Naive thymus-derived CD8-positive, alpha-beta T cell (primary cell): ENCODE results near the gene PSD2. TPM values are rescaled to one million over a fixed set of nuclear protein-coding genes. Genes with fewer than 3 reads are reported as not detected.
A peak's percentile ranks its signal among the peaks of the same experiment; 100 is the strongest.

Experiments
- ATAC-seq, 2 donors: fragments of 150-1000 bp; cut with Tn5 transposase in 1 of 2; sonication (Bioruptor Pico), chemical (Tn5 transposase) in 1 of 2; 1 replicate in 1 of 2; 2 replicates in 1 of 2; pipeline ENCODE4 v1.10.0; 2021; ENCODE audit warnings: mild to moderate bottlenecking in 2 of 2, moderate library complexity in 2 of 2
- POLR2A ChIA-PET: fragments of 350-600 bp; sonication (Branson Sonifier 250); formaldehyde crosslinking; loops from one replicate; lab custom pipeline; 2021; ENCODE audit warnings: antibody characterized with exemption; lab: Charles Lee
- DNase-seq, 10 donors: peaks; one replicate each; pipeline versions ENCODE4 v3.0.0 to v3.0.0-alpha.2; 2020 to 2022
- H3K27ac Mint-ChIP-seq, 10 donors: one replicate each; pipeline ENCODE4 v1.8.0; 2020 to 2022; ENCODE audit warnings: mild to moderate bottlenecking in 10 of 10, mixed read lengths in 10 of 10, moderate library complexity in 4 of 10, inconsistent platforms in 1 of 10
- H3K27me3 Mint-ChIP-seq, 5 donors: one replicate each; pipeline ENCODE4 v1.8.0; 2021 to 2022; ENCODE audit warnings: mixed read lengths in 5 of 5
- H3K36me3 Mint-ChIP-seq, 3 donors: one replicate each; pipeline ENCODE4 v1.8.0; 2020 to 2022; ENCODE audit warnings: mixed read lengths in 3 of 3, mild to moderate bottlenecking in 2 of 3, inconsistent platforms in 1 of 3
- H3K4me1 Mint-ChIP-seq, 4 donors: one replicate each; pipeline ENCODE4 v1.8.0; 2021 to 2022; ENCODE audit warnings: mixed read lengths in 4 of 4
- H3K4me3 Mint-ChIP-seq, 10 donors: one replicate each; pipeline ENCODE4 v1.8.0; 2020 to 2022; ENCODE audit warnings: mild to moderate bottlenecking in 10 of 10, mixed read lengths in 10 of 10, moderate library complexity in 6 of 10, inconsistent platforms in 1 of 10
- H3K9me3 Mint-ChIP-seq, 9 donors: one replicate each; pipeline ENCODE4 v1.8.0; 2020 to 2022; ENCODE audit warnings: mixed read lengths in 9 of 9, mild to moderate bottlenecking in 3 of 9, inconsistent platforms in 1 of 9, moderate library complexity in 1 of 9
- polyA plus RNA-seq, 3 donors: library from polyadenylated mRNA; unstranded; fragments of 300-500 nt; fragmentation: Illumina TruSeq; gene quantifications; one replicate each; pipeline ENCODE4 v1.2.3, GENCODE V29; 2021
- total RNA-seq, 8 experiments: library from RNA in 2 of 8; stranded (reverse) in 2 of 8; gene quantifications; one replicate each; pipeline ENCODE4 v1.2.3 and lab custom pipeline; 2021 to 2026

Gene PSD2
- total and polyA plus RNA-seq, 5 experiments from 2014 or later, result 0.08 to 0.19 (median 0.08) TPM; not detected in 2

DNA sequence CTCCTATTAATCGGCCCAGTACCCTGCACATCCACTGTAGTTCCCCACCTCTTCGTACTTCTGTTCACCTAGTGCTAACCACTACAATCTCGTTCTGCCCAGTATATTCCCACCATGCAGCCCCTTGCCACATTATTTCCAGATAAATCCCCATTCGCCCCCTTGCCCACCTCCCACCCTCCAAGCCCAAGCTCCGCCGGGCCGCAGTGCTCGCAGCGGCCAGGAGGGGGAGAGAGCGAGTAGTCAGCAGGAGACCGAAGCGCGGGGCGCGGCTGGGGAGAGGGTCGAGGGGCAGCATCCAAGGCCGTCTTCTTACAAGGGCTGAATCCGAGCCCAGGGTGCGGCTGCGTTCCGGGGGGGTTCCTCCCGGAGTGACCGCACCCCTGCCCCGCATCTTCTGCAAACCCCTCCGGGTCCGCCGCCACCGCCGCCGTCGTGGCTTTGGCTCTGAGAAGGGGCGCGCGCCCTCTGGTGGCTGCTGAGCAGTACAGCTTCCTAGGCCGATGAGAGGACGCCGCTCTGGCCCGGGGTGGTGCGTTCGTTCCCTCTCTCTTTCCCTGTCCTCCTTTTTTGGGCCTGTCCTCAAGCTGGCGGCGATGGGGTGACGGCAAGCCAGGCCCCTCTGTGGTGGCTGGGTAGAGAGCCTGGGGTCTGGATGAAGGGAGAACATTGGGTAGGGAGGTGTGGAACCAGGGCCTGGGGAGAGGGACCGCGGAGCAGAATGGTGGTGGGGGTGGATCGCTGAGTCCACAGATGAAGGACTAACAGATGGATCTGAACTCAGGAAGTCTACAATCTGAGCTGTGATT lies 30.0 kb upstream of the PSD2 start:
- Mint-ChIP-seq H3K4me1 (peaks cover 12 to 25% (median 17%) of the 10 kb centered on the region in 4 donors), H3K27me3 (peaks cover 11 to 40% (median 25%) of the 10 kb centered on the region in 5 donors), H3K36me3 (no peaks in the 10 kb centered on the region), H3K27ac (peak overlapping the region in 4 of 10 donors; percentile 47 to 91 (median 68)), H3K9me3 (no peaks in the 10 kb centered on the region), H3K4me3 (peak overlapping the region; percentile 55 to 86 (median 66))
- POLR2A ChIA-PET, result interaction anchor here (1.3 to 1.8 kb wide), 2 partner anchors 9 to 130 kb away, joined by 5 to 8 read pairs; no protein-coding TSS in a partner anchor
- peak; percentile 63 to 94 (median 85) for DNase-seq
- peak; percentile 89 for ATAC-seq

DNA sequence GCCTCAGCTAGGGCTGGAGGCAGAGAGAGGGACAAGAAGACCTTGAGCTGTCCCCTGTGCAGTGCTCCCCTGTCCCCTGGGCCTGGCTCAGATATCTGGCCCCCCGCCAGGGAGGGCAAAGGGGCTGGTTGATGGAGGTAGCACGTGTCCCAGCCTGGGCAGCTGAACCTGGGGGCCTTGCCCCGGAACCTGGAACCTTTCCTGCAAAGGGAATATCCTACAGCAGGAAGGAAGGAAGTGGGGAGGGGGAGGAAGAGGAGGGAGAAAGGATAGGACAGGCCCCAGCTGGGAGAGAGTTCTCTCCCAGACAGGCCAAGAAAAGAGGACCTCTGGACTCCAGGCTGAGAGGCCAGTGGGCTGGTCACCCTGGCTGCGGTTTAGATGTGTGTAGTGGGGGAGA lies 27.6 kb upstream of the PSD2 start:
- ATAC-seq, result no peak
- H3K36me3 Mint-ChIP-seq, result no peaks in the 10 kb centered on the region
- POLR2A ChIA-PET, result interaction anchor here (0.6 to 1.2 kb wide), 3 partner anchors 153 to 437 kb away, joined by 3 read pairs; no protein-coding TSS in a partner anchor
- H3K4me3 Mint-ChIP-seq, result no peak overlapping the region
- H3K27ac Mint-ChIP-seq, result no peak overlapping the region
- peaks cover 11 to 25% (median 20%) of the 10 kb centered on the region in 5 donors for H3K27me3 Mint-ChIP-seq
- H3K9me3 Mint-ChIP-seq, result no peaks in the 10 kb centered on the region
- peaks cover 10 to 23% (median 17%) of the 10 kb centered on the region in 4 donors for H3K4me1 Mint-ChIP-seq
- DNase-seq, result no peak

DNA sequence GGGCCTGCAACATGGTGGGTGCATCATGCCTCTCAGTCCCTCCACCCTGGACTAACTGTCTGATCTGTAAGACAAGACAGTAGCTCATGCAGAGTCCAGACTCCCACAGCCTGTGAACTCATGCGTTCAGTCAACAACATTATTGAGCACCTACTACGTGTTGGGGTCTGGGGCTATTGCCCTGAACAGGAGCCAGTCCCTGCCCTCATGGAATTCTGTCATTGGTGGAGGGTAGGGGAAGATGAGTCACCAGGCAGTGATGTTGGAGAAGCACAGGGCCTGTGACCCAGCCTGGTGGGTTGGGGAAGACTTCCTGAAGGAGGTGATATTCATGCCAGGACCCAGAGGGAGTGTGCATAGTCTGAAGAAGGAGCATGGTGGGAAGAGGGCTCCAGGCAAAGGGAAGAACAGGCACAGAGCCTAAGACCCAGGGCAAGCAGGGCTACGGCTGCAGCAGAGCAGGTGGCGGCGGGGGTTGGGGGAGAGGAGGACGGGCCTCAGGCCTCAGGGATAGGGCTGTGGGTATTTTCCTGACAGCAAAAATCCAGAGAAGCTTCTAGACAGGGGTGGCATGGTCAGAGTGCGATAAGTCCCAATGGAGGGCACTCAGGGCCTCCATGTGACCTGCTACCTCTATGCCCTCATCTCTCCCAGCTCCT lies 26.7 kb upstream of the PSD2 start:
- Mint-ChIP-seq H3K27ac (no peak overlapping the region), H3K27me3 (peaks cover 4 to 18% (median 11%) of the 10 kb centered on the region in 5 donors), H3K4me1 (peaks cover 9 to 19% (median 14%) of the 10 kb centered on the region in 4 donors), H3K4me3 (no peak overlapping the region), H3K9me3 (no peaks in the 10 kb centered on the region), H3K36me3 (no peaks in the 10 kb centered on the region)
- ATAC-seq (no peak), DNase-seq (no peak)
- POLR2A ChIA-PET, result no interaction called here

DNA sequence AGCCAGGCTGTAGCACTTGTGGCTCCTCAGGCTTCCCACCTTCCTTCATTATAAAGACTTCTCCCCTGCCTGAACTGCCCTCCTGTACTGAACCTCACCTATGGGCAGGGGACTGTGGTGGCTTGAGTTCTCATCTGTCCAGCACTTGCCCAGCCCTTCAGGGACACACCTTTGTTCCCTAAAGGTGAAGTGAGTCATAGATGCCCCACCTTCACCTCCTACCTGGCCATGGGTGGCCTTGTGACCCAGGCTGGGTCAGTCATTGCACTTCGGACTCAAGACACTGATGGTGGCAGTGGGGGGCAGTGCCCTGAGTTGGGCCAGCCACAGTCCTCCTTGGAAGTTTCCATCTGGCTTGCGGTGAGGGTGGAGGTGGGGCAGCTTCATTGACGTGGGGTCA lies 26.1 kb upstream of the PSD2 start:
- DNase-seq (no peak), ATAC-seq (no peak)
- peaks cover 8 to 19% (median 12%) of the 10 kb centered on the region in 4 donors for H3K4me1 Mint-ChIP-seq
- H3K36me3 Mint-ChIP-seq, result no peaks in the 10 kb centered on the region
- H3K9me3 Mint-ChIP-seq, result no peaks in the 10 kb centered on the region
- no peak overlapping the region for H3K4me3 Mint-ChIP-seq
- peaks cover 4 to 21% (median 11%) of the 10 kb centered on the region in 5 donors for H3K27me3 Mint-ChIP-seq
- H3K27ac Mint-ChIP-seq, result no peak overlapping the region
- POLR2A ChIA-PET, result interaction anchor here (0.5 kb wide), 1 partner anchor 225 kb away, joined by 4 read pairs; no protein-coding TSS in a partner anchor

DNA sequence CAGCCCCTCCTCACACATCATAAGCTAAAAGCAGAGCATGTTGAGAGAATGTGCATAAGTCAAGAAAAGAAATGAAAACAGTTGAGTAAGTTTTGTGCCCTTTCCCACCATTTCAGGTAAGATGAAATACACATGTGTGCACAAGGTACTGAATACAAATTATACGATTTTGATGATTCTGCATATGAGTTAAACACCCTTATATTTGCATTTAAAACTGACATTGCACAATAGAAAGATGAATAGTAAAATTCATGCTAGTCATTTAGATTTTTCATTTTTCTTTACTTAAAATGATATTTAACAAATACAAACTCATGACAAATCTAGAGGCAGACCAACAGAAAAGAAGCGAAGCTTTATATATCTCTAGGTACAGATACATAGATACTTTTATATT lies 24.9 kb upstream of the PSD2 start:
- no peak overlapping the region for H3K4me3 Mint-ChIP-seq
- H3K27me3 Mint-ChIP-seq, result peaks cover 0 to 16% (median 4%) of the 10 kb centered on the region in 5 donors
- no peaks in the 10 kb centered on the region for H3K9me3 Mint-ChIP-seq
- ATAC-seq (no peak), DNase-seq (no peak)
- peaks cover 5 to 17% (median 11%) of the 10 kb centered on the region in 4 donors for H3K4me1 Mint-ChIP-seq
- H3K36me3 Mint-ChIP-seq, result no peaks in the 10 kb centered on the region
- POLR2A ChIA-PET, result interaction anchor here (0.6 to 1.2 kb wide), 2 partner anchors 24 to 136 kb away, joined by 3 to 5 read pairs; no protein-coding TSS in a partner anchor
- no peak overlapping the region for H3K27ac Mint-ChIP-seq

DNA sequence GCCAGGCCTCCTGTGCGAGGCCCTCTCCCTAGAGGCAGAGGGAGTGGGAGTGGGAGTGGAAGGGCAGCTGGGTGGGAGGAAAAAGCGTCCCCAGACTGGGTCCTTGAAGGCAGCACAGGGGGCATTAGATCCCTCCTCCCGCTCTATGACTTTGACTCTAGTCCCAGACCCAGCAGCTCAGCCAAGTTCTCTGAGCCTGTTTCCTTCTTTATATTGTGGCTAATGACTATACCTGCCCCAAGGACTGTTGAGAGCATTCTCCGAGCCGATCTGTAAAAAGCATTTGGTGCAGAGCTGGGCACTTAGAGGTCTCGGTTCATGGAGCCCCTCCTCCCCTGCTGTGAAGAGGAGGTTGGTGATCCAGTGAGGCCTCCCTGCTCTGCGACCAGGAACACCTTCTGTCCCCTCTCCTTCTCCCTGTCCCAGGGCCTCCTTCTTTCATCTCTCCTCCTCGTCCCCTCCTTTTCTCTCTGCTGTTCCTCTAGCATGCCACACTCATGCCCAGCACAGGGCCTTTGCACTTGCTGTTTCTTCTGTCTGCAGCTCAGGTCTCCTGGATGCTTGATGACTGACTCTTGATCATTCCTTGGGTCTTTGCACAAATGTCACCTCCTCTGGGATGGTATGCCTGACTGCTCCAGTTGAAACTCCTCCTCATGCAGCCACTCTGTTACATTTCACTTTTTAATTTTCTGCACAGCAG lies 23.4 kb upstream of the PSD2 start:
- Mint-ChIP-seq H3K27me3 (peaks cover 0 to 21% (median 4%) of the 10 kb centered on the region in 5 donors), H3K27ac (peak overlapping the region in 2 of 10 donors; percentile 35 to 85), H3K36me3 (no peaks in the 10 kb centered on the region), H3K4me3 (no peak overlapping the region), H3K4me1 (peaks cover 3 to 13% (median 9%) of the 10 kb centered on the region in 4 donors), H3K9me3 (no peaks in the 10 kb centered on the region)
- POLR2A ChIA-PET, result no interaction called here
- no peak for DNase-seq
- no peak for ATAC-seq

DNA sequence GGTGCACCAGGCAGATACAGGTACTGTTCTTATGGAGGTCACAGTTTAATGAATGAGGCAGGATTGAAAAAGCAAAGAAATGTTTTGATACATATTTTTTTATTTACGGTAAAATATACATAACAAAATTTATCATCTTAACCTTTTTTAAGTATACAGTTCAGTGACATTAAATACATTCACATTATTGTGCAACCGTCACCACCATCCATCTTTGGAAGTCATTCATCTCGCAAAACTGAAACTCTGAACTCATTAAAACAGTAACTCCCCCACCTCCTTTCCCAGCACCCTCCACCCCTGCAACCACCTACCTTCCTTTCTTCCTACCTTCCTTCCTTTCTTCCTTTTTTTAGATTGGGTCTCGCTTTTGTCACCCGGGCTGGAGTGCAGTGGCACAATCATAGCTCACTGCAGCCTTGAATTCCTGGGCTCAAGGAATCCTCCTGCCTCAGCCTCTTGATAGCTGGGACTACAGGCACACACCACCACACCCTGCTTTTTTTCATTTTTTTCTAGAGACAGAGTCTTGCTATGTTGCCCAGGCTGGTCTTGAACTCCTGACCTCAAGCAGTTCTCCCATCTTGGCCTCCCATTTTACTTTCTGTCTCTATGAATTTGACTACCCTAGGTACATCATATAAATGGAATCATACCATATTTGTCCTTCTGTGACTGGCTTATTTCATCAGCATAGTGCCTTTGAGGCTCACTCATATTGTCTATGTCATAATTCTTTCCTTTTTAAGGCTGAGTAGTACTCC lies 22.5 kb upstream of the PSD2 start:
- POLR2A ChIA-PET, result no interaction called here
- no peaks in the 10 kb centered on the region for H3K9me3 Mint-ChIP-seq
- peak overlapping the region in 1 of 10 donors; percentile 57 for H3K27ac Mint-ChIP-seq
- H3K4me1 Mint-ChIP-seq, result peaks cover 3 to 13% (median 9%) of the 10 kb centered on the region in 4 donors
- H3K27me3 Mint-ChIP-seq, result peaks cover 0 to 21% (median 4%) of the 10 kb centered on the region in 5 donors
- H3K36me3 Mint-ChIP-seq, result no peaks in the 10 kb centered on the region
- ATAC-seq (no peak), DNase-seq (no peak)
- H3K4me3 Mint-ChIP-seq, result no peak overlapping the region

DNA sequence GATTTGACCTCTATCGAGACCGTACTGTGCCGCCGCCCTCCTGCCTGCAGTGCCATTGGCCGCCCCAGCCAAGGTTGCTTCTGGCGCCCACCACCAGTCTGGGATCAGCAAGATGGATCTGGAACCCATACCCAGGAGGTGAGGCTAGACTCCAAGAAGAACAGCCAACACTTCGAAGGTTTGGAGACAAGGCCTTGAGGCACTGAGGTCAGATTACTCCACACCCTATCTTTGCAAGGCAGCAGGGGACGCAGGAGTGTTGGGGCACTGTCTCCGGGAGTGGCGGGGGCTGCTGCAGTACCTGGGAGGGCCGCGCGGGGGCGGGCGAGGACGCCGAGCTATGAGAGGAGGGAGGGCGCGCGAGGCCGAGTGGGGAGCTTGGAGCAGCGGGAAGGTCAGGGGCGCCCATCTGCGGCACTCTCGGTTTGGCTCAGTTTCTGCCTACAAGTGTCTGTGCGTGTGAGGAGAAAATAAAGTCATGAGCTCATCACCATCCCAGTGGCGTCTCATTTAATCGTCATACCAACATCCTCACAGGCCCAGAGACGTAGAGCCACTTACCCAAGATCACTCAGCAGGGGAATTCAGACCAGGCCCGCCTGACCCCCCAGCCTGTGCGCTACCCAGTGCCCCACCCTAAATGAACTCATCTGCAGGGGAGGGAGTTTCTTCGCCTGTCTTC lies 20.5 kb upstream of the PSD2 start:
- DNase-seq (peak; percentile 61 to 84 (median 78)), ATAC-seq (peak; percentile 98 to 99)
- Mint-ChIP-seq H3K27ac (no peak overlapping the region), H3K4me3 (peak overlapping the region in 6 of 10 donors; percentile 33 to 58 (median 46)), H3K4me1 (peaks cover 3 to 13% (median 9%) of the 10 kb centered on the region in 4 donors), H3K36me3 (no peaks in the 10 kb centered on the region), H3K9me3 (no peaks in the 10 kb centered on the region), H3K27me3 (peaks cover 0 to 21% (median 4%) of the 10 kb centered on the region in 5 donors)
- POLR2A ChIA-PET, result interaction anchor here (0.5 kb wide), 1 partner anchor 276 kb away, joined by 8 read pairs; no protein-coding TSS in a partner anchor

DNA sequence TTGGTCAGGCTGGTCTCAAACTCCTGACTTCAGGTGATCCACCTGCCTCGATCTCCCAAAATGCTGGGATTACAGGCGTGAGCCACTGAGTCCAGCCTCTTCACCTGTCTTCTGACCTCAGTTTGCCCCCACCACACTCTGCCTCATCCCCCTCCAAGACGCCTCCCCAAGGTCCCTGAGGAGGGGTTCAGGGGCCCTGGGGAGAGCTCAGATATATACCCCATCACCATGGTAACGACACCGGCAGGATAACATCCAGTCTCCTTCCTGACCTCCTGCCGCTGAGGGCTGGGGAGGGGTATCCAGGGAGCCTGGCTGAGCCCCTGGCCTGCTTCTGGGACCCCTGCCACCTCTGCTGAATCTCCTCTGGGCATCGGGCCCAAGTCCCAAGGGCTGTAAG lies 19.7 kb upstream of the PSD2 start:
- POLR2A ChIA-PET, result interaction anchor here (0.7 kb wide), 1 partner anchor 71 kb away, joined by 3 read pairs; no protein-coding TSS in a partner anchor
- ATAC-seq (no peak), DNase-seq (no peak)
- Mint-ChIP-seq H3K27ac (no peak overlapping the region), H3K4me1 (peaks cover 3 to 13% (median 9%) of the 10 kb centered on the region in 4 donors), H3K27me3 (peaks cover 1 to 21% (median 4%) of the 10 kb centered on the region in 5 donors), H3K36me3 (no peaks in the 10 kb centered on the region), H3K4me3 (no peak overlapping the region), H3K9me3 (no peaks in the 10 kb centered on the region)

DNA sequence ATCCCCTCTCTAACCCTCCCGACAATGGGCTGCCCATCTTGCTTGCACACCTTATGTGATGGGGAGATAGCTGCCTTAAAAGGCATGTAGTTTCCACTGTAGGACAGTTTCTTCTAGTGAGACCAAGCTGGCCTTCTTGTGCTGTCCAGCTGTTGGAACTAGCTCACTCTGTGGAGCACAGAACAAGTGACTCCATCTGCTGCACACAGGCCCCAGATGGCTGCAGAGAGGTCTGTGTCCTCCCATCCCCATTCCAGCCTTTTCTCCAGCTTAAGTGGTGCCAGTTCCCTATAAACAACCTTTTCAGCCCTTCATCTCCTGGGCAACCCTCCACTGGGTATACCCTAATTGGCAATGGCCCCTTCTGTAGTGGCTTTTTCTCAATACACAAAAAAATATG lies 18.7 kb upstream of the PSD2 start:
- ATAC-seq (no peak), DNase-seq (no peak)
- H3K36me3 Mint-ChIP-seq, result no peaks in the 10 kb centered on the region
- H3K27me3 Mint-ChIP-seq, result peaks cover 1 to 21% (median 4%) of the 10 kb centered on the region in 5 donors
- POLR2A ChIA-PET, result no interaction called here
- H3K4me3 Mint-ChIP-seq, result no peak overlapping the region
- H3K9me3 Mint-ChIP-seq, result no peaks in the 10 kb centered on the region
- no peak overlapping the region for H3K27ac Mint-ChIP-seq
- peaks cover 3 to 13% (median 9%) of the 10 kb centered on the region in 4 donors for H3K4me1 Mint-ChIP-seq

DNA sequence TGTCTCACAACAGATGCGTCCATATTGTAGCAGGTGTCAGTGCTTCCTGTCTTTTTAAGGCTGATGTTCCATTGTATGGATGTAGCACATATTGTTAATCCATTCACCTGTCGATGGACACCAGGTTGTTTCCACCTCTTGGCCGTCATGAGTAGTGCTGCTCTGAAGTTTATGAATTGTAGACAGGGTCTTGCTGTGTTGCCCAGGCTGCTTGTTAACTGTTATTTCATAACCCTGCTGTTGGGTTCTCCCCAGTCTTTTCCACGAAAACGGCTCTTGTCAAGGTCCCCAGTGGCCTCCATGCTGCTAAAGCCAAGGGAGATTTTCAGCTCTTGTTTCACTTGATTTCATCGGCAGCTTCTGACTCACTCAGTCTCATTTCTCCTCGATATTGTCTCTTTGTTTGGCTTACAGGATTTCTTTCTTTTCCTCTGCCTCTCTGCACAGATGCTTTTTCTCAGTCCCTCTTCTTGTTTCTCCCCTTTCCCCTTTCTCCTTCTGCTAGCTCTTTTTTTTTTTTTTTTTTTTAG lies 12.1 kb upstream of the PSD2 start:
- no peaks in the 10 kb centered on the region for H3K36me3 Mint-ChIP-seq
- H3K9me3 Mint-ChIP-seq, result no peaks in the 10 kb centered on the region
- peaks cover 8 to 28% (median 16%) of the 10 kb centered on the region in 5 donors for H3K27me3 Mint-ChIP-seq
- ATAC-seq, result no peak
- H3K4me3 Mint-ChIP-seq, result no peak overlapping the region
- DNase-seq, result peak in 1 of 10 donors; percentile 7
- POLR2A ChIA-PET, result no interaction called here
- peaks cover 0 to 4% (median 2%) of the 10 kb centered on the region in 4 donors for H3K4me1 Mint-ChIP-seq
- H3K27ac Mint-ChIP-seq, result peak overlapping the region in 1 of 10 donors; percentile 20
